ENCODE results near the gene ZFPM1.

The ZFPM1 gene

GRCh38 chr16:88525663-88525990, 72.5 kb downstream of the ZFPM1 start:
- no peak overlapping the region for H3K27ac ChIP-seq
- TF ChIP-seq, protein P1, sequence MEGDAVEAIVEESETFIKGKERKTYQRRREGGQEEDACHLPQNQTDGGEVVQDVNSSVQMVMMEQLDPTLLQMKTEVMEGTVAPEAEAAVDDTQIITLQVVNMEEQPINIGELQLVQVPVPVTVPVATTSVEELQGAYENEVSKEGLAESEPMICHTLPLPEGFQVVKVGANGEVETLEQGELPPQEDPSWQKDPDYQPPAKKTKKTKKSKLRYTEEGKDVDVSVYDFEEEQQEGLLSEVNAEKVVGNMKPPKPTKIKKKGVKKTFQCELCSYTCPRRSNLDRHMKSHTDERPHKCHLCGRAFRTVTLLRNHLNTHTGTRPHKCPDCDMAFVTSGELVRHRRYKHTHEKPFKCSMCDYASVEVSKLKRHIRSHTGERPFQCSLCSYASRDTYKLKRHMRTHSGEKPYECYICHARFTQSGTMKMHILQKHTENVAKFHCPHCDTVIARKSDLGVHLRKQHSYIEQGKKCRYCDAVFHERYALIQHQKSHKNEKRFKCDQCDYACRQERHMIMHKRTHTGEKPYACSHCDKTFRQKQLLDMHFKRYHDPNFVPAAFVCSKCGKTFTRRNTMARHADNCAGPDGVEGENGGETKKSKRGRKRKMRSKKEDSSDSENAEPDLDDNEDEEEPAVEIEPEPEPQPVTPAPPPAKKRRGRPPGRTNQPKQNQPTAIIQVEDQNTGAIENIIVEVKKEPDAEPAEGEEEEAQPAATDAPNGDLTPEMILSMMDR (IDR thresholded peaks at IDR 0.05), result no peak
- no peak for TF ChIP-seq ZFX (IDR thresholded peaks at IDR 0.05; ENCODE audit: borderline replicate concordance)

DNA sequence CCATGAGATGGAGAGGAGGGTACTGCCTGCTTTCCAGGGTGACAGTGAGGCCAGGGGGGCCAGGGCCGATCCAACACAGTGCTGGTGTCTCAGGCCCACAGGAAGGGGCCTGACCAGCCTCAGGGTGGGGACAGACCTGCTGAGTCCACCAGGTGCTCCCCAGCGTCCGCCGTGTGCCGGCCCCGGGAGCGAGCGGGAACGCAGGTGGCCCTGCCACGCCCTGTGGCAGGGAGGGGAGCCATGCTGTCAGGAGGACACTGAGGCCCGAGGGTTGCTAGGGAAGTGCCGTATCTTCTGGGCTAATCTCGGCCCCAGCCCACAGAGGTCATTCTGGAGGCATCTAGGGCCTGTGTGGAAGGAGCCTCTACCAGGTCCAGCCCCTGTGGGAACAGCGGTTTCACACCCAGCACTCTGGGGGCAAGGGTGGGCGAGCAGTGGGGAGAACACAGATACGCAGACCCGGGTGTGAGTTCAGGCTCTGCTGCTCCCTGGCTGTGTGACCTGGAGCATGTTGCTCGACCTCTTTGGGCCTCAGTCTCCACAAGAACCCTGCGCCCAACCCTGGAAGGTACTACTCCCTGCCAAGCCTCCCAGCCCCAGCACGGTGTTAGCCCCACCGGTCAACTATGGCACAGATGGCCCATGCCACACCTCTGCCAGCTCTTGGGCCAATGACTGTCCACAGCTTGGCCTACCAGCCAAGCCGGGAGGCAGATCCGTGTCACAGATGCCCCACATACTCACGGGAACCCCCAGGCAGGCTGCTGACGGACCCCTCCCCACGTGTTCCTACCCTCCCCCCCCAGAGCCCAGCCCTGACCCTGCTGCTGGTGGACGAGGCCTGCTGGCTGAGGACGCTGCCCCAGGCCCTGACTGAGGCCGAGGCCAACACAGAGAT, 73.2 kb downstream of the ZFPM1 start:
- no peak overlapping the region for H3K27ac ChIP-seq
- TF ChIP-seq, protein P1 (IDR thresholded peaks at IDR 0.05), result no peak

DNA sequence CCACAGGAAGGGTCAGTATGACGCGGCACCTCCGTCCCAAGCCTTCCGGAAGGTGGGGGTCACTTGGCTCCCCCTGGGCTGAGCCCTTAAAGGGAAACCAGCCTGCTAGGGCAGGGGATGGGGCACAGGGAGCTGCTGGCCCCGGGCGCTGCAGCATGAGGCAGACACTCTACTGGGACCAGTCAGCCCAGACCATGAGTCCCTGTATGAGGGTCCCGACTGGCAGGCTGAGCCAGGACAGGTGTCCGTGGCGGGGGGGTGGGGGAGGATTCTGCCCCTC, 73.8 kb downstream of the ZFPM1 start:
- TF ChIP-seq, protein P1 (IDR thresholded peaks at IDR 0.05), result no peak
- TF ChIP-seq ZFX (IDR thresholded peaks at IDR 0.05; ENCODE audit: borderline replicate concordance), result no peak
- H3K27ac ChIP-seq, result no peak overlapping the region

DNA sequence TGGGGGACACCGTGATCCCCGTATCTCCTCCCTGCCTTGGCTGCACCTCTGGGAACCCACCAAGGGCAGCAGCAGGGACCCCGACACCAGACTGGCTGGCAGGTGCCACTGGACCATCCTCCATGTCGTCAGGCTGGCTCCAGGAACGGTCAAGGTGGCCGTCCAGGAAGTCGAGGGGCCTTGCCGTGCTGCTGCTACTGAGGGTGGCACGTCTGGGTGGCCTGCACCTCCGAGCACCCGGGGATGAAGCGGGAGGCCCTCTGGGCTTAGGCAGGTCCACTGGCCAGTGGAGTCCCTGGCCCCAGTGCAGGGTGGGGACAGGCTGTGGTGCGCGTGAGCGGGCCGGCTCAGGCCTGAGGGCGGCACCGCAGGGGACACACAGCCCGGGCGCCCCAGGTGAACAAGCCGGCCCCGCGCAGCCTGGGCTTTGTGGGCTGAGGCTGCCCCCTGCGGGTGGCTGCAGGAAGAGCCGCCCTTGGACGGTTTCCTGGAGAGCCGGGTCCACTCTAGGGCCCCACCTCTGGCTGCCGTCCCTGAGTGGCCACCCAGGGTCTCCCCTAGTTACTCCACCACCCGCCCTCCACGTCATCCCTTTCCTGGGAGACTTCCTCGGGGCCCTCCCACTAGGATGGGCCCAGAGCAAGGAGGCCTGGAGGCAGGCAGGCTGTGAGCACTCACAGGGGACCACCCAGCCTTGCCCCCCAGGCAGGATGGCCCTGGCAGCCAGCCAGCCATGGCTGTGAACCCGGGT, 74.3 kb downstream of the ZFPM1 start:
- no peak overlapping the region for H3K27ac ChIP-seq
- no peak for TF ChIP-seq ZFX (IDR thresholded peaks at IDR 0.05; ENCODE audit: borderline replicate concordance)
- TF ChIP-seq, protein P1 (IDR thresholded peaks at IDR 0.05), result peak; percentile 85

DNA sequence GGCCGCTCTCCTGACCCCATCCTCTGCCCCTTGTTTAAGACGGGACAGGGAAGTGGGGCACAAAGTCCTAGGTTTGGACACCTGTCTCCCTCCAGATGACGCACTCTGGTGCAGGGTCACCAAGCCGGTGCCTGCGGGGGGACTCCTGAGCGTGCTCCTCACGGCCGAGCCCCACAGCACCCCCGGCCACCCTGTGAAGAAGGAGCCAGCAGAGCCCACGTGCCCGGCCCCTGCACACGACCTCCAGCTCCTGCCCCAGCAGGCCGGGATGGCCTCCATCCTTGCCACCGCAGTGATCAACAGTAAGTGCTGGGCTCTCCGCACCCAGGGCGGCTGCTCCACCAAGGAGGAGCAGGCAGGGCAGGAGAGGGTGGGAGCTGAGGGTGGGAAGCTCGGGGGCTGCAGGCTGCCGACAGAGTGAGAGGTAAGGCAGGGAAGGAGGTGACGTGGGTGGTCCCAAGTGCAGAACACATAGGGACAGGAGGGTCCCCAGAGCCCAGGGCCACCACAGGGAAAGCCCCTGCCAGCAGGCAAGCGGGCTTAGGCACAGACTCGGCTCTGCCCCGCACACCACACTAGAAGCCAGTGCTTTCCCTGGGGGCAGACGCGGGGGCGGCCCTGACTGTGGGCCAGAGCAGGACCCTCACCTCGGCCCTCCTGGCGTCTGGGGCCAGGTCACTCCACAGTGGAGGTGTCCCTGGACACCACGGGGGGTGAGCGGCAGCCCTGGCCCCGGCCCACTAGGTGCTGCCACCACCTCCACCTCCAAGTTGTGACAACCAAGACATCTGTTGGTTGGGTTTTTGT, 75.1 kb downstream of the ZFPM1 start:
- TF ChIP-seq ZFX (IDR thresholded peaks at IDR 0.05; ENCODE audit: borderline replicate concordance), result no peak
- TF ChIP-seq, protein P1 (IDR thresholded peaks at IDR 0.05), result no peak
- no peak overlapping the region for H3K27ac ChIP-seq

GRCh38 chr16:88528902-88529318, 75.8 kb downstream of the ZFPM1 start:
- H3K27ac ChIP-seq, result no peak overlapping the region

More at GRCh38 chr16:88528902-88529318, 75.8 kb downstream of the ZFPM1 start:
- TF ChIP-seq, protein P1 (IDR thresholded peaks at IDR 0.05), result no peak
- TF ChIP-seq ZFX (IDR thresholded peaks at IDR 0.05; ENCODE audit: borderline replicate concordance), result no peak

Measured in 22Rv1 (cell line).